Measurements from ENCODE around the gene CAPN10. TPM values are rescaled to one million over a fixed set of nuclear protein-coding genes. Genes with fewer than 3 reads are reported as not detected.

The CAPN10 gene
- total RNA-seq, 1 donor from 2014 or later = 14.2 TPM

- H3K9me3 ChIP-seq = no peaks in the 10 kb centered on the region
- no peaks in the 10 kb centered on the region for H3K36me3 ChIP-seq
- intact Hi-C loops (cut with DNase I) = no loop called here
- DNase-seq (ENCODE audit: extremely low spot score in 2 of 2) = no peak
- H3K27me3 ChIP-seq = no peaks in the 10 kb centered on the region
- H3K27ac ChIP-seq = no peak overlapping the region
- TF ChIP-seq POLR2AphosphoS5 (IDR thresholded peaks at IDR 0.05; ENCODE audit: insufficient read depth in 1 of 2, low read depth in 1 of 2) = no peak
- TF ChIP-seq CTCF (IDR thresholded peaks at IDR 0.05) = no peak
- no peak for TF ChIP-seq POLR2A (IDR thresholded peaks at IDR 0.05)
- H3K4me3 ChIP-seq = no peak overlapping the region
- H3K4me1 ChIP-seq = peaks cover 12% of the 10 kb centered on the region
Observed at GRCh38 chr2:240622531-240623235, 36.1 kb downstream of the CAPN10 start.

- DNase-seq (ENCODE audit: extremely low spot score in 2 of 2) = no peak
Observed at GRCh38 chr2:240623531-240624010, 37.0 kb downstream of the CAPN10 start.

GRCh38 chr2:240624011-240624949 is 37.7 kb downstream of the CAPN10 start:
- TF ChIP-seq POLR2A (IDR thresholded peaks at IDR 0.05) = no peak
- no peak for TF ChIP-seq CTCF (IDR thresholded peaks at IDR 0.05)
- no peak for TF ChIP-seq POLR2AphosphoS5 (IDR thresholded peaks at IDR 0.05; ENCODE audit: insufficient read depth in 1 of 2, low read depth in 1 of 2)
- Histone ChIP-seq H3K4me1 (peaks cover 12% of the 10 kb centered on the region), H3K27ac (no peak overlapping the region), H3K27me3 (no peaks in the 10 kb centered on the region), H3K9me3 (no peaks in the 10 kb centered on the region), H3K4me3 (no peak overlapping the region), H3K36me3 (no peaks in the 10 kb centered on the region)
- intact Hi-C loops (cut with DNase I) = no loop called here
- no peak for DNase-seq (ENCODE audit: extremely low spot score in 2 of 2)

More at GRCh38 chr2:240623531-240624010, 37.0 kb downstream of the CAPN10 start:
- intact Hi-C loops (cut with DNase I) = no loop called here
- H3K4me1 ChIP-seq = peaks cover 12% of the 10 kb centered on the region
- H3K36me3 ChIP-seq = no peaks in the 10 kb centered on the region
- no peaks in the 10 kb centered on the region for H3K9me3 ChIP-seq
- H3K4me3 ChIP-seq = no peak overlapping the region
- no peaks in the 10 kb centered on the region for H3K27me3 ChIP-seq
- no peak overlapping the region for H3K27ac ChIP-seq
- TF ChIP-seq POLR2A (IDR thresholded peaks at IDR 0.05) = no peak
- TF ChIP-seq POLR2AphosphoS5 (IDR thresholded peaks at IDR 0.05; ENCODE audit: insufficient read depth in 1 of 2, low read depth in 1 of 2) = no peak
- no peak for TF ChIP-seq CTCF (IDR thresholded peaks at IDR 0.05)

- intact Hi-C loops (cut with DNase I) = no loop called here
Observed at GRCh38 chr2:240624950-240625621, 38.6 kb downstream of the CAPN10 start, which contains the start of gene GPR35. Gene GPR35 (plus strand): TSS chr2:240625480. CDS start chr2:240629953, 4,473 bp downstream.

More at GRCh38 chr2:240624950-240625621, 38.6 kb downstream of the CAPN10 start, which contains the start of gene GPR35:
- no peaks in the 10 kb centered on the region for H3K9me3 ChIP-seq
- H3K27me3 ChIP-seq = no peaks in the 10 kb centered on the region
- peaks cover 12% of the 10 kb centered on the region for H3K4me1 ChIP-seq
- H3K4me3 ChIP-seq = no peak within 1 kb of the TSS
- DNase-seq (ENCODE audit: extremely low spot score in 2 of 2) = no peak
- TF ChIP-seq CTCF (IDR thresholded peaks at IDR 0.05) = no peak
- TF ChIP-seq POLR2AphosphoS5 (IDR thresholded peaks at IDR 0.05; ENCODE audit: insufficient read depth in 1 of 2, low read depth in 1 of 2) = no peak
- no peak for TF ChIP-seq POLR2A (IDR thresholded peaks at IDR 0.05)
- H3K36me3 ChIP-seq = no peaks in the 10 kb centered on the region
- H3K27ac ChIP-seq = no peak within 1 kb of the TSS

Data from vagina (tissue), 2 donors.